CD4-positive, alpha-beta T cell (primary cell): ENCODE data around the gene B4GALT5. TPM values are rescaled to one million over a fixed set of nuclear protein-coding genes. Genes with fewer than 3 reads are reported as not detected.
"Not testable (repeated sequence)": the region's sequence is repeated elsewhere in the genome, so short reads cannot be mapped to it uniquely, and the experiment has no call there.

ENCODE experiments used
- ATAC-seq: fragments of 200-7000 bp; cut with Tn5 transposase; one replicate; pipeline ENCODE4 v1.10.0; 2022; ENCODE audit warnings: mild to moderate bottlenecking; ENCODE audit not compliant: poor library complexity
- CTCF ChIA-PET: fragments of 350-600 bp; sonication (Branson Sonifier 250); formaldehyde crosslinking; loops from one replicate; lab custom pipeline; 2021; ENCODE audit warnings: antibody characterized with exemption, inconsistent platforms; lab: Charles Lee
- POLR2A ChIA-PET: fragments of 350-600 bp; sonication (Branson Sonifier 250); formaldehyde crosslinking; loops from one replicate; lab custom pipeline; 2021; ENCODE audit warnings: antibody characterized with exemption, inconsistent platforms; lab: Charles Lee
- DNase-seq, 14 experiments: peaks; one replicate each; pipeline ENCODE4 v3.0.0-alpha.2; 2013 to 2020; ENCODE audit warnings: mixed read lengths in 2 of 14
- H3K27ac ChIP-seq, 2 donors: one replicate each; pipeline versions ENCODE4 v1.5.1 to v1.7.0; 2013; ENCODE audit warnings: low read length in 2 of 2, low read depth in 1 of 2, mild to moderate bottlenecking in 1 of 2
- H3K27me3 ChIP-seq, 2 experiments: 1 replicate in 1 of 2; 2 replicates in 1 of 2; pipeline versions ENCODE4 v1.6.1 to v1.7.0; 2013; ENCODE audit warnings: low read length in 2 of 2, control low read depth in 1 of 2, mild to moderate bottlenecking in 1 of 2, moderate library complexity in 1 of 2; ENCODE audit not compliant: insufficient read depth in 2 of 2, control insufficient read depth in 1 of 2
- H3K36me3 ChIP-seq: one replicate; pipeline ENCODE4 v1.6.1; 2013; ENCODE audit warnings: low read length, control low read depth; ENCODE audit not compliant: insufficient read depth
- H3K4me1 ChIP-seq: one replicate; pipeline ENCODE4 v1.6.1; 2013; ENCODE audit warnings: low read length, control low read depth; ENCODE audit not compliant: insufficient read depth
- H3K4me3 ChIP-seq: one replicate; pipeline ENCODE4 v1.5.1; 2013; ENCODE audit warnings: mild to moderate bottlenecking, low read length, moderate library complexity
- H3K9me3 ChIP-seq, 2 experiments: 1 replicate in 1 of 2; 2 replicates in 1 of 2; pipeline versions ENCODE4 v1.6.1 to v1.7.0; 2013; ENCODE audit warnings: low read length in 2 of 2, mild to moderate bottlenecking in 2 of 2, control low read depth in 1 of 2, moderate library complexity in 1 of 2; ENCODE audit not compliant: control insufficient read depth in 1 of 2, insufficient read depth in 1 of 2
- H3K27ac Mint-ChIP-seq: one replicate; pipeline ENCODE4 v1.8.0; 2020; ENCODE audit warnings: mixed read lengths
- H3K27me3 Mint-ChIP-seq: one replicate; pipeline ENCODE4 v1.8.0; 2021; ENCODE audit warnings: mixed read lengths
- H3K36me3 Mint-ChIP-seq: one replicate; pipeline ENCODE4 v1.8.0; 2021; ENCODE audit warnings: low read depth, mixed read lengths
- H3K4me1 Mint-ChIP-seq: one replicate; pipeline ENCODE4 v1.8.0; 2021; ENCODE audit warnings: low read depth, mixed read lengths
- H3K4me3 Mint-ChIP-seq: one replicate; pipeline ENCODE4 v1.8.0; 2020; ENCODE audit warnings: mild to moderate bottlenecking, mixed read lengths
- H3K9me3 Mint-ChIP-seq: one replicate; pipeline ENCODE4 v1.8.0; 2020; ENCODE audit warnings: mixed read lengths
- CTCF ChIP-seq: fragments of 200-600 bp; IDR thresholded peaks from one replicate; pipeline ENCODE4 v1.8.0; 2022; ENCODE audit warnings: antibody characterized with exemption, mild to moderate bottlenecking
- intact Hi-C, 2 experiments: fragments of 100-400 bp; cut with DNase I in 1 of 2; cut with micrococcal nuclease in 1 of 2; formaldehyde crosslinking; loops; one replicate each; pipeline versions ENCODE4 v1.15.1 to v1.9.0; 2023 to 2025; cut with DNase I, micrococcal nuclease
- total RNA-seq, 174 experiments: library from RNA in 2 of 174; stranded (reverse) in 2 of 174; gene quantifications; one replicate each; pipeline ENCODE4 v1.2.3 and lab custom pipeline; 2021 to 2026

B4GALT5 gene
- total RNA-seq, 2 experiments from 2014 or later = 3.1 to 3.2 TPM

GRCh38 chr20:49724408-49725223 lies 10.9 kb upstream of the B4GALT5 start:
- TF ChIP-seq CTCF = no peak
- H3K27me3 ChIP-seq = peaks cover 0 to 2% of the 10 kb centered on the region in 2 experiments
- no peaks in the 10 kb centered on the region for H3K36me3 Mint-ChIP-seq
- POLR2A ChIA-PET = interaction anchor here (1.3 kb wide), 1 partner anchor 13 kb away, joined by 3 read pairs; no protein-coding TSS in a partner anchor
- no peak overlapping the region for H3K27ac Mint-ChIP-seq
- H3K4me3 ChIP-seq = no peak overlapping the region
- intact Hi-C loops = loop anchor here in 1 of 2 experiments (10.0 kb wide), 1 partner anchor 110 kb away; no protein-coding TSS in a partner anchor
- H3K4me1 ChIP-seq = peaks cover 12% of the 10 kb centered on the region
- CTCF ChIA-PET = no interaction called here
- H3K27me3 Mint-ChIP-seq = peaks cover 2% of the 10 kb centered on the region
- no peaks in the 10 kb centered on the region for H3K36me3 ChIP-seq
- DNase-seq = peak in 6 of 14 experiments; percentile 5 to 57 (median 33)
- peaks cover 9% of the 10 kb centered on the region for H3K4me1 Mint-ChIP-seq
- no peak overlapping the region for H3K4me3 Mint-ChIP-seq
- no peaks in the 10 kb centered on the region for H3K9me3 ChIP-seq
- no peak overlapping the region for H3K27ac ChIP-seq
- H3K9me3 Mint-ChIP-seq = no peaks in the 10 kb centered on the region
- peak; percentile 48 for ATAC-seq

- H3K27ac Mint-ChIP-seq, CTCF ChIA-PET, H3K4me3 Mint-ChIP-seq, H3K4me3 ChIP-seq, H3K9me3 ChIP-seq, H3K27me3 Mint-ChIP-seq, H3K27ac ChIP-seq, H3K9me3 Mint-ChIP-seq, H3K27me3 ChIP-seq, H3K36me3 ChIP-seq, ATAC-seq, DNase-seq, H3K4me1 Mint-ChIP-seq, H3K36me3 Mint-ChIP-seq: not testable (repeated sequence)
- H3K4me1 ChIP-seq = peaks cover 12% of the 10 kb centered on the region
- POLR2A ChIA-PET = interaction anchor here (1.1 kb wide), 1 partner anchor 10 kb away, joined by 3 read pairs; no protein-coding TSS in a partner anchor
- intact Hi-C loops = loop anchor here in 1 of 2 experiments (10.0 kb wide), 1 partner anchor 109 kb away; no protein-coding TSS in a partner anchor
These were observed 10.1 kb upstream of the B4GALT5 start for GRCh38 chr20:49723758-49724157.

- H3K9me3 ChIP-seq, DNase-seq, POLR2A ChIA-PET, H3K36me3 ChIP-seq, ATAC-seq, H3K4me3 Mint-ChIP-seq, H3K27me3 ChIP-seq, H3K36me3 Mint-ChIP-seq, H3K4me3 ChIP-seq, CTCF ChIA-PET, H3K9me3 Mint-ChIP-seq, H3K27ac ChIP-seq, H3K27me3 Mint-ChIP-seq, H3K4me1 Mint-ChIP-seq, H3K27ac Mint-ChIP-seq: not testable (repeated sequence)
- H3K4me1 ChIP-seq = peaks cover 12% of the 10 kb centered on the region
- intact Hi-C loops = loop anchor here in 1 of 2 experiments (10.0 kb wide), 1 partner anchor 107 kb away; no protein-coding TSS in a partner anchor
These were observed 7.6 kb upstream of the B4GALT5 start for GRCh38 chr20:49721326-49721725.

GRCh38 chr20:49715466-49715865 lies 1.8 kb upstream of the B4GALT5 start:
- H3K27me3 ChIP-seq = no peaks in the 10 kb centered on the region
- Mint-ChIP-seq H3K9me3 (no peaks in the 10 kb centered on the region), H3K36me3 (no peaks in the 10 kb centered on the region), H3K4me3 (peak overlapping the region; percentile 93), H3K4me1 (peaks cover 26% of the 10 kb centered on the region), H3K27ac (no peak overlapping the region), H3K27me3 (no peaks in the 10 kb centered on the region)
- H3K36me3 ChIP-seq = no peaks in the 10 kb centered on the region
- H3K27ac ChIP-seq = no peak overlapping the region
- H3K4me1 ChIP-seq = peaks cover 17% of the 10 kb centered on the region
- H3K9me3 ChIP-seq = no peaks in the 10 kb centered on the region
- TF ChIP-seq CTCF = no peak
- ChIA-PET CTCF (no interaction called here), POLR2A (no interaction called here)
- intact Hi-C loops = loop anchor here (10.0 kb wide), 2 partner anchors 99 to 1219 kb away; partner anchors contain the start of genes ADNP (in 1 of the 2) and SLC9A8 (in 1 of the 2)
- DNase-seq (no peak), ATAC-seq (no peak)
- no peak overlapping the region for H3K4me3 ChIP-seq
